ENCODE data around the gene PI4K2B. TPM values are rescaled to one million over a fixed set of nuclear protein-coding genes. Genes with fewer than 3 reads are reported as not detected.

The PI4K2B gene
- total and polyA plus RNA-seq, 2 donors from 2014 or later = 7.1 to 11.8 TPM

DNA sequence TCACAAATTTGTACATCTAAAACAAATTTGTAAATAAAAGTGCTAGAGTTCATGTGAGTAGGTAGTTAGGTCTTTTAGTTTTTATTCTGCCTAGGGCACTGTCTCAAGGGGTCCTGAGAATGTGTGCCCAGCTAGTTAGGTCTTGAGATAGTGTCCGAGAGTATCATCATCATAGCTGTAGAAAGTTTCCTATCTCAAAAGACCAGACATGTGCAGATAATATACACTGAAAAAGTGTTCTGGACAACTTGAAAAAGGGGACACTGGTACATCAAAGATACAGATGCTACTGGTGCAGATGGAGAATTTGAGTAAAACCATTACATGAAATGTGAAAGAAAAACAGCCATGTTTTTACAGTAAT lies 77.0 kb downstream of the PI4K2B start:
- H3K9me3 ChIP-seq (ENCODE audit: control insufficient read depth in 2 of 3, insufficient read depth in 1 of 3, low read length in 3 of 3) = no peaks in the 10 kb centered on the region
- H3K4me1 ChIP-seq (ENCODE audit: control insufficient read depth in 2 of 3, insufficient read depth in 2 of 3, low read depth in 1 of 3, low read length in 3 of 3) = no peaks in the 10 kb centered on the region
- DNase-seq (no peak), FAIRE-seq (no peak)
- no peak overlapping the region for H3K4me3 ChIP-seq (ENCODE audit: low read length in 3 of 3)
- no peaks in the 10 kb centered on the region for H3K27me3 ChIP-seq (ENCODE audit: control insufficient read depth, insufficient read depth, low read length)
- no peak overlapping the region for H3K27ac ChIP-seq (ENCODE audit: low read depth in 2 of 2, low read length in 2 of 2)
- H3K36me3 ChIP-seq (ENCODE audit: control insufficient read depth in 2 of 3, insufficient read depth in 3 of 3, low read length in 3 of 3) = peaks cover 0 to under 1% (median 0%) of the 10 kb centered on the region in 3 donors
- intact Hi-C loops (cut with DNase I) = no loop called here
- H3K9ac ChIP-seq (ENCODE audit: low read length in 3 of 3) = no peak overlapping the region
- TF ChIP-seq, protein P1, sequence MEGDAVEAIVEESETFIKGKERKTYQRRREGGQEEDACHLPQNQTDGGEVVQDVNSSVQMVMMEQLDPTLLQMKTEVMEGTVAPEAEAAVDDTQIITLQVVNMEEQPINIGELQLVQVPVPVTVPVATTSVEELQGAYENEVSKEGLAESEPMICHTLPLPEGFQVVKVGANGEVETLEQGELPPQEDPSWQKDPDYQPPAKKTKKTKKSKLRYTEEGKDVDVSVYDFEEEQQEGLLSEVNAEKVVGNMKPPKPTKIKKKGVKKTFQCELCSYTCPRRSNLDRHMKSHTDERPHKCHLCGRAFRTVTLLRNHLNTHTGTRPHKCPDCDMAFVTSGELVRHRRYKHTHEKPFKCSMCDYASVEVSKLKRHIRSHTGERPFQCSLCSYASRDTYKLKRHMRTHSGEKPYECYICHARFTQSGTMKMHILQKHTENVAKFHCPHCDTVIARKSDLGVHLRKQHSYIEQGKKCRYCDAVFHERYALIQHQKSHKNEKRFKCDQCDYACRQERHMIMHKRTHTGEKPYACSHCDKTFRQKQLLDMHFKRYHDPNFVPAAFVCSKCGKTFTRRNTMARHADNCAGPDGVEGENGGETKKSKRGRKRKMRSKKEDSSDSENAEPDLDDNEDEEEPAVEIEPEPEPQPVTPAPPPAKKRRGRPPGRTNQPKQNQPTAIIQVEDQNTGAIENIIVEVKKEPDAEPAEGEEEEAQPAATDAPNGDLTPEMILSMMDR (IDR thresholded peaks at IDR 0.05; ENCODE audit: borderline replicate concordance, extremely low read depth, insufficient read depth) = no peak

DNA sequence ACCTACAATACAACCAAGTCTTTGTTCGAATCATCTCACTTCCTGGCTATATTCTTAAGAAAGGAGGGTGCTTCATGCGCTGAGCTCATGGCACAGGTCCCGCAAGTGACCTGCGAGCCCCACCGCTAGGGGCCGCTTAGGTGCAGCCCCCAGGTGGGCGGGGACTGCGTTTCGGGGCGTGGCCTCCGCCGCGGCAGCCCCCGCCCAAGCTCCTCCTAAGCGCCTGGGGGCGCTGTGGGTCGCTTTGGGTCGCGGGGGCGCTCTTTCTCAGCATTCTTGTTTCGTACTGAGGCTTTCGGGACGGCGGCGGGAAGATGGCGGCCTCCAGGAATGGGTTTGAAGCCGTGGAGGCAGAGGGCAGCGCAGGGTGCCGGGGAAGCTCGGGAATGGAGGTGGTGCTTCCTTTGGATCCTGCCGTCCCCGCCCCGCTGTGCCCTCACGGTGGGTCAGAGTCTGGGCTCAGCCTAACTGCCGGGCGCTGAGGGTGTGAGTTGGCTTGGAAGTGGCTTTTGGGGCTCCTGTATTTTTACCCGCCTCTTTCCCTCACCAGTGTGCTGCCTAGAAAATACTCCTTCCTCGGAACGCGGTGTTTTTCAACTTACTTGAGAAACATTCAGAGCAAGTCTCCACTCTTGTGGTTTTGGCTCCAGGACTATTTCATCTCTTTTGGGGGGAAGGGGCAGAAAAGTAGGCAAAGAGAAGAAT lies 78.8 kb downstream of the PI4K2B start, which contains the start of gene ZCCHC4:
Gene ZCCHC4 (plus strand): TSS at position 279 of the 705 bp plus-strand sequence. CDS start 36 bp downstream, at position 315.
- peaks cover 0 to 4% (median 0%) of the 10 kb centered on the region in 3 donors for H3K36me3 ChIP-seq (ENCODE audit: control insufficient read depth in 2 of 3, insufficient read depth in 3 of 3, low read length in 3 of 3)
- H3K9me3 ChIP-seq (ENCODE audit: control insufficient read depth in 2 of 3, insufficient read depth in 1 of 3, low read length in 3 of 3) = no peaks in the 10 kb centered on the region
- H3K27me3 ChIP-seq (ENCODE audit: control insufficient read depth, insufficient read depth, low read length) = no peaks in the 10 kb centered on the region
- TF ChIP-seq, protein P1 (IDR thresholded peaks at IDR 0.05; ENCODE audit: borderline replicate concordance, extremely low read depth, insufficient read depth) = peak; percentile 95
- intact Hi-C loops (cut with DNase I) = no loop called here
- H3K27ac ChIP-seq (ENCODE audit: low read depth in 2 of 2, low read length in 2 of 2) = peak within 1 kb of the TSS in 1 of 2 donors; percentile 66
- no peaks in the 10 kb centered on the region for H3K4me1 ChIP-seq (ENCODE audit: control insufficient read depth in 2 of 3, insufficient read depth in 2 of 3, low read depth in 1 of 3, low read length in 3 of 3)
- DNase-seq = peak; percentile 92 to 96 (median 95)
- H3K9ac ChIP-seq (ENCODE audit: low read length in 3 of 3) = peak within 1 kb of the TSS; percentile 28 to 78 (median 69)
- no peak for FAIRE-seq
- peak within 1 kb of the TSS; percentile 66 to 92 (median 87) for H3K4me3 ChIP-seq (ENCODE audit: low read length in 3 of 3)

DNA sequence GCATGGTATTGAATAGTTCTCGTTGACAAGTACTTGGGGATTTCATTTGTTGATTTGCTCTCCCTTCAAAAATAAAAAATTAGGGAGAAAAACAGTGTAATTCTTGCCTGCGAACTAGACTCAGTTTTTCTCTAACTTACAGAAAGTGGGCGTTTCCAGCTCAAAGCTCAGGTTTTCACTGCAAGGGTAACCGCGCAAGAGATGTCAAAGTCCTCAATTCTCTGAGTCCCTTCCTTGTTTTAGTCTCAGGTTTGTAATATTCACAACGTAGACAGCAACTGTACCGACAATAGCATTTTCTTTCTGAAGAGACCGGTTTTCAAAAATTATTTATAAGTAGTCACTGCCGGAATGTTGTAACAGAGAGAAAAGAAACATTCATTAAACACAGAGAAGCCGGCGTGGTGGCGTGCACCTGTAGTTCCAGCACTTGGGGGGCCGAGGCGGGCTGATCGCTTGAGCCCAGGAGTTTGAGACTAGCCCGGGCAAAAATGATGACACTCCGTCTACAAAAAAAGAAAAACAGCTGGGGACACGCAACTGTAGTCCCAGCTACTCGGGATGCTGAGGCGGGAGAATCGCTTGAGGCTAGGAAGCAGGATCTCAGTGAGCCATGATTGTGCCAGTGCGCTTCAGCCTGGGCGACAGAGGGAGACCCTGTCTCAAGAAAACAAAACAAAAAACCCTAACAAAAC lies 79.5 kb downstream of the PI4K2B start:
- Histone ChIP-seq H3K27ac (ENCODE audit: low read depth in 2 of 2, low read length in 2 of 2) (peak overlapping the region in 1 of 2 donors; percentile 66), H3K9me3 (ENCODE audit: control insufficient read depth in 2 of 3, insufficient read depth in 1 of 3, low read length in 3 of 3) (no peaks in the 10 kb centered on the region), H3K4me1 (ENCODE audit: control insufficient read depth in 2 of 3, insufficient read depth in 2 of 3, low read depth in 1 of 3, low read length in 3 of 3) (no peaks in the 10 kb centered on the region), H3K9ac (ENCODE audit: low read length in 3 of 3) (peak overlapping the region in 2 of 3 donors; percentile 69 to 78), H3K36me3 (ENCODE audit: control insufficient read depth in 2 of 3, insufficient read depth in 3 of 3, low read length in 3 of 3) (peaks cover 0 to 4% (median 0%) of the 10 kb centered on the region in 3 donors), H3K4me3 (ENCODE audit: low read length in 3 of 3) (peak overlapping the region; percentile 66 to 92 (median 87)), H3K27me3 (ENCODE audit: control insufficient read depth, insufficient read depth, low read length) (no peaks in the 10 kb centered on the region)
- TF ChIP-seq, protein P1 (IDR thresholded peaks at IDR 0.05; ENCODE audit: borderline replicate concordance, extremely low read depth, insufficient read depth) = no peak
- no peak for FAIRE-seq
- intact Hi-C loops (cut with DNase I) = no loop called here
- DNase-seq = peak in 3 of 5 donors; percentile 33 to 64 (median 41)

Measured in kidney (tissue), 14 donors.